Measurements from ENCODE around the gene SLC26A11.

Gene SLC26A11

DNA sequence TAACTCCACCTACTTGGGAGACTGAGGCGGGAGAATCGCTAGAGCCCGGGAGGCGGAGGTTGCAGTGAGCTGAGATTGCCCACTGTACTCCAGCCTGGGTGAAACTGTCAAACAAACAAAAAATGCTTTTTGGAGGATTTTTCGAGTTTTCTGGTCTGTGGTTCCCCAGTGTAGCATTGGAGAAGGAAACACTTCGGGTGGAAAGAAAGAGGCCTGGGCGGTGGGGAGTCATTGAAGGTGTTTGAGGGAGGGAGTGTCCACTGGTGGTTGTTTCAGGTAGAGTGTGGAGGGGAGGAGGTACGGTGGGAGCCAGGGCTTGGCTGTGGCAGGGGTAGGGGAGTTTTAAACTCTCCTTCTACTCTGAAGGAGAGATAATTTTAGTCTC lies 41.7 kb downstream of the SLC26A11 start:
- no peaks in the 10 kb centered on the region for H4K20me1 ChIP-seq (ENCODE audit: insufficient read depth)
- TF ChIP-seq, protein P1, sequence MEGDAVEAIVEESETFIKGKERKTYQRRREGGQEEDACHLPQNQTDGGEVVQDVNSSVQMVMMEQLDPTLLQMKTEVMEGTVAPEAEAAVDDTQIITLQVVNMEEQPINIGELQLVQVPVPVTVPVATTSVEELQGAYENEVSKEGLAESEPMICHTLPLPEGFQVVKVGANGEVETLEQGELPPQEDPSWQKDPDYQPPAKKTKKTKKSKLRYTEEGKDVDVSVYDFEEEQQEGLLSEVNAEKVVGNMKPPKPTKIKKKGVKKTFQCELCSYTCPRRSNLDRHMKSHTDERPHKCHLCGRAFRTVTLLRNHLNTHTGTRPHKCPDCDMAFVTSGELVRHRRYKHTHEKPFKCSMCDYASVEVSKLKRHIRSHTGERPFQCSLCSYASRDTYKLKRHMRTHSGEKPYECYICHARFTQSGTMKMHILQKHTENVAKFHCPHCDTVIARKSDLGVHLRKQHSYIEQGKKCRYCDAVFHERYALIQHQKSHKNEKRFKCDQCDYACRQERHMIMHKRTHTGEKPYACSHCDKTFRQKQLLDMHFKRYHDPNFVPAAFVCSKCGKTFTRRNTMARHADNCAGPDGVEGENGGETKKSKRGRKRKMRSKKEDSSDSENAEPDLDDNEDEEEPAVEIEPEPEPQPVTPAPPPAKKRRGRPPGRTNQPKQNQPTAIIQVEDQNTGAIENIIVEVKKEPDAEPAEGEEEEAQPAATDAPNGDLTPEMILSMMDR (conservative IDR thresholded peaks at IDR 0.05; ENCODE audit: low read depth, low read length): no peak
- peak overlapping the region; percentile 88; the same call in 1 of the 2 replicates for H3K9ac ChIP-seq
- no peaks in the 10 kb centered on the region for H3K79me2 ChIP-seq (ENCODE audit: insufficient read depth, low read depth)
- H3K27ac ChIP-seq: peak overlapping the region; percentile 88
- peaks cover 47% of the 10 kb centered on the region for H3K4me1 ChIP-seq (ENCODE audit: low read depth, poor library complexity, severe bottlenecking)
- no peaks in the 10 kb centered on the region for H3K36me3 ChIP-seq (ENCODE audit: insufficient read depth)
- no peaks in the 10 kb centered on the region for H3K27me3 ChIP-seq (ENCODE audit: insufficient read depth, low read depth)
- no peak overlapping the region for H3K4me3 ChIP-seq (IDR thresholded peaks at IDR 0.05; ENCODE audit: insufficient read depth, low read depth, low read length)
- peak overlapping the region; percentile 99 for H3K4me2 ChIP-seq
- H2AFZ ChIP-seq (ENCODE audit: low read depth): no peak overlapping the region; the same call in 1 of the 2 replicates

DNA sequence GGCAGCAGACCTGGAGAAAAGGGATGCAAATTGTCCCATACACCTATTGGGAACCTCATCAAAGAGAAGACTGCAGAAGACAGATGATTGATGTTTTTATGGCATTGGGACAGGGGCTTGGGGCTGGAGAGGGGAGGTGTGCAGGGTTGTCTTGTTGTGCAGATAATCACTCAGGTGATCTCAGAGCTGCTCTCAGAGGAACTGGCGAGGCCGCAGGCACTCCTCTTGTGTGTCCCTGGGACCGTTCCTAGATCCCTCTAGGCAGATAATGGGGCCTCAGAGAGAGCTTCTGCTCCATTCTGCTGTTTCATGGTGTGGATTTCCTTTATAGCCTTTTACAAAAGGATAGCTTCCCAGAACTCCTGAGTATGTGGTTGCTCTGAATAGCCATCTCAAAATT lies 42.1 kb downstream of the SLC26A11 start:
- TF ChIP-seq, protein P1 (conservative IDR thresholded peaks at IDR 0.05; ENCODE audit: low read depth, low read length): no peak
- Histone ChIP-seq H2AFZ (ENCODE audit: low read depth) (no peak overlapping the region), H3K27me3 (ENCODE audit: insufficient read depth, low read depth) (no peaks in the 10 kb centered on the region), H3K27ac (peak overlapping the region; percentile 88), H4K20me1 (ENCODE audit: insufficient read depth) (no peaks in the 10 kb centered on the region), H3K4me1 (ENCODE audit: low read depth, poor library complexity, severe bottlenecking) (peaks cover 47% of the 10 kb centered on the region), H3K4me2 (peak overlapping the region; percentile 99), H3K36me3 (ENCODE audit: insufficient read depth) (no peaks in the 10 kb centered on the region), H3K79me2 (ENCODE audit: insufficient read depth, low read depth) (no peaks in the 10 kb centered on the region), H3K9ac (peak overlapping the region; percentile 88; the same call in 1 of the 2 replicates), H3K4me3 (IDR thresholded peaks at IDR 0.05; ENCODE audit: insufficient read depth, low read depth, low read length) (no peak overlapping the region)

DNA sequence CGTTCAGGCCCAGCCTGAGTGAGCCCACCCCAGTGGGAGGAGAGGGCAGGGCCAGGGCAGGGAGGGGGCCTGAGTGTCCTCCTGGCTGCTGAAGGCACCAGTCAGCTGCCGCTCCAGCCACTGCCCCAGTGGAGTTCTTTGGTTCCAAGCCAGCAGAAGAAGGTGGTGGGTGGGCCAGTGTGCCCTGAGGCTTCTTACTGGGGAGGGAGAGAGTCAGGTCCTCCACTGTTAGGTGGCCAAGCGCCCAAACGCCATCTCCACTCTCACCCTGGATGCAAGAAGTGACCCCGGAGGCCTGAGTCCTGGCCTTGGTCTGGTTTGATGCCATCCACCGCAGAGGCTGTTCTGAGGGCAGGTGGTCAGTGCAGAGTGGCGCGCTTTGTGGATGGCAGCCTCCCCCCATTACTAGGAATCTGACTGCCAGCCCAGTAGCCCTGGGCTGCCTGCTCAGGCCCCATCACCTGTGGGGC lies 42.6 kb downstream of the SLC26A11 start:
- Histone ChIP-seq H3K27ac (peak overlapping the region; percentile 88), H3K4me2 (peak overlapping the region; percentile 99), H3K9ac (no peak overlapping the region)

DNA sequence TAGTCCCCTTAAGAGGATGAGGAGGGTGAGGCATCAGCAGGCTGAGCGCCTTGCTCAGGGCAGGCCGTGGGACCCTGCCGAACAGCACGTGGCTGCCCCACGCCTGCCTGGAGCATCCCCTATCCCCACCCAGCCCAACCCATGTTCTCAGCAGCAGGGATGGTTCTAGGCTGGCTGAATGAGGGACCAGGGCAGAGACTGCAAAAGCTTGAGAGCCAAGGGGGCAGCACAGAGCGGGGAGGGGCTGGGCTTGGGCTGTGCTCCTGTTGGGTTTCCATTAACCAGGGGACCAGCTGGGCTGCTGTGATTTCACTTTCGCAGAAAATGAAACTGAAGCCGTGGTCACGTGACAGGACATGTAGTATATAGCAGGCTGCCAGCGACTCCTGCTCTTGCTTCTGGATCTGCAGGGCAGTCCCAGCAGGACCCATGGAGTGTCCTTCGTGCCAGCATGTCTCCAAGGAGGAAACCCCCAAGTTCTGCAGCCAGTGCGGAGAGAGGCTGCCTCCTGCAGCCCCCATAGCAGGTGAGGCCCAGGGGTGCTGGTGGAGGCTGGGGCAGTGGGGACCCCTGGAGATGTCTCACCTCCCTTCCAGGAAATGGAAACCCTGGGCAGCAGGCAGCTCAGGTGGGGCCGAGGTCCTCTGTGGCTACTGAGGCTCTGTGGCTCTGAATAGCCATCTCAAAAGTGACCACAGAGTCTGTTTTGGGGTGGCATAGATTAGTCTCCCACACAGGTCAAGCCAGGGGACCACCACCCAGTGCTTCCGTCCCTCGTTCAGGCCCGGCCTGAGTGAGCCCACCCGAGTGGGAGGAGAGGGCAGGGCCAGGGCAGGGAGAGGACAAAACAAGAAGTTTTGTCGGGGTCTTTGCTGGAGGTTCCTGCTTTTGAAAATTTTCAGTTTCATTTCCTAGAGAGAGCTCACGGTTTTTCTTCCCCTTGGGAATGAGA lies 43.3 kb downstream of the SLC26A11 start:
- Histone ChIP-seq H3K79me2 (ENCODE audit: insufficient read depth, low read depth) (no peaks in the 10 kb centered on the region), H3K27me3 (ENCODE audit: insufficient read depth, low read depth) (no peaks in the 10 kb centered on the region), H3K4me1 (ENCODE audit: low read depth, poor library complexity, severe bottlenecking) (peaks cover 41% of the 10 kb centered on the region), H4K20me1 (ENCODE audit: insufficient read depth) (no peaks in the 10 kb centered on the region), H3K36me3 (ENCODE audit: insufficient read depth) (no peaks in the 10 kb centered on the region), H2AFZ (ENCODE audit: low read depth) (no peak overlapping the region), H3K4me3 (IDR thresholded peaks at IDR 0.05; ENCODE audit: insufficient read depth, low read depth, low read length) (no peak overlapping the region), H3K9ac (peak overlapping the region; percentile 19; the same call in 1 of the 2 replicates), H3K27ac (peak overlapping the region; percentile 88), H3K4me2 (peak overlapping the region; percentile 99)
- TF ChIP-seq, protein P1 (conservative IDR thresholded peaks at IDR 0.05; ENCODE audit: low read depth, low read length): no peak

More for the DNA sequence above, 42.6 kb downstream of the SLC26A11 start:
- Histone ChIP-seq H3K36me3 (ENCODE audit: insufficient read depth) (no peaks in the 10 kb centered on the region), H3K79me2 (ENCODE audit: insufficient read depth, low read depth) (no peaks in the 10 kb centered on the region), H4K20me1 (ENCODE audit: insufficient read depth) (no peaks in the 10 kb centered on the region), H2AFZ (ENCODE audit: low read depth) (no peak overlapping the region), H3K4me1 (ENCODE audit: low read depth, poor library complexity, severe bottlenecking) (peaks cover 46% of the 10 kb centered on the region), H3K4me3 (IDR thresholded peaks at IDR 0.05; ENCODE audit: insufficient read depth, low read depth, low read length) (no peak overlapping the region), H3K27me3 (ENCODE audit: insufficient read depth, low read depth) (no peaks in the 10 kb centered on the region)
- TF ChIP-seq, protein P1 (conservative IDR thresholded peaks at IDR 0.05; ENCODE audit: low read depth, low read length): no peak
